HG03457 (cell line): ENCODE measurements around the gene KRTAP4-12.
"Not testable (repeated sequence)": the region's sequence is repeated elsewhere in the genome, so short reads cannot be mapped to it uniquely, and the experiment has no call there.

Experiments
- ATAC-seq: cut with Tn5 transposase; IDR thresholded peaks from one replicate; pipeline ENCODE4 v1.9.1; 2021; ENCODE audit warnings: moderate number of reproducible peaks; ENCODE audit not compliant: unreplicated experiment

KRTAP4-12 gene

DNA sequence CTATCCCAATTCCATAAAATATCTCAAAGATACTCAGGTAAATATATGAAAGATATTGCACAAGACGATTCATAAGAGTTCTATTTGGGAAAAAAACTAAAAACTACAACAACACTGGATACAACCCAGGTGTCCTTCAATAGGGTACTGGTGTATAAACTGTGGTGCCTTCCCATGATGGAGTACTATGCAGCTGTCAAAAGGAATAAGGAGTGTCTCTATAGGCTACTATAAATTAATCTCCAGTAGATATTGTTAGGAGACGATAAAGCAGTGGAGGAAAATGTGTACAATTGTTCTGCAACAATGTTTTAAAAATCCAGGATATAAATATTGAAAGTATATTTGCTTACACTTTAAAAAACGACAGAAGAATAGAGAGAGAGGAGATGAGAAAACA is 2.4 kb upstream of the KRTAP4-12 start:
- ATAC-seq: no peak

GRCh38 chr17:41125064-41125463 is 1.1 kb upstream of the KRTAP4-12 start:
- ATAC-seq: no peak

GRCh38 chr17:41123292-41123990 is 541 bp downstream of the KRTAP4-12 start:
- not testable (repeated sequence) for ATAC-seq

- no peak for ATAC-seq
These were observed 2.2 kb downstream of the KRTAP4-12 start for GRCh38 chr17:41121742-41122141.

DNA sequence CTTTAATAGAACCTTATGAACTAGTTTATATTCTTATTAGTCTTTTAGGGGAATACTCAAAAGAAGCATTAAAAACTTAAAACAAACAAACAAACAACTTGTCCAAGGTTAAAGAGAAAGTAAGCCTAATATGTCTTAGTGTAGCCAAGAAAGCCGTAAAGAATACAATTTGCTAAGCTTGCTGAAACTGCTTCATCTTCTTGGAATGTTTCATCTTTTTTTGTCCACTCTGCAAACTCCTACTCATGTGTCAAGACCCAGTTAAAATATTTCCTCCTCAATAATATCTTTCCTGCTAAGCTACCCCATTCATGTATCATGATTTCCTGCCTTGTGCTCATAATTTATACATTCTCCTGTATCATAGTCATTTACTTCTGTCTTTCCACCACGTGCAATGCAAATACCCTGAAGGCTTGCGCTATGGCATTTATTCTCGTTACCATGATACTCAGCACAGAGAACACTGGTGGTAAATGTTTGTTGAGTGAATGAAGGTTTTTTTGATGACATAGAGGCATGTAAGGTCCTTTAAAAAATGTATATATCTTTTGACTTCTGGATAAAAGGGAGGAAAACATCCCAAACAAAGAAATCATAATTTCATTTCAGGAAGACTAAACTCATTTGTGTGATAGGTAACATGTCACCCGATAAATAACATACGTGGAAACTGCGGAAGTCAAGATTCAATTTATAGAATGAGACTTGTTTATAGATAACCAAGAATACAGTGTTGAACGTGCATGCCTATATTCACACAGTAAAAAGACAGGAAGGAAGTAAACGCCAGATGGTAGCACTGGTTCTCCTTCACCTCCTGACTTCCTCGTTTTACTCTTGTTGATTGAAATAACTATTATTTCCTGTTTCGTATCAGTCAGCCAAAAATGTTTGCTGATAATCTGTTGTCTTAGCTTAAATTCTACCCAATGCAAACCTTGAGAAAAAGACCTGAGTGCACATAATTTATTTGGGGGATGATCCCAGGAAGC is 4.0 kb downstream of the KRTAP4-12 start:
- ATAC-seq: not testable (repeated sequence)

DNA sequence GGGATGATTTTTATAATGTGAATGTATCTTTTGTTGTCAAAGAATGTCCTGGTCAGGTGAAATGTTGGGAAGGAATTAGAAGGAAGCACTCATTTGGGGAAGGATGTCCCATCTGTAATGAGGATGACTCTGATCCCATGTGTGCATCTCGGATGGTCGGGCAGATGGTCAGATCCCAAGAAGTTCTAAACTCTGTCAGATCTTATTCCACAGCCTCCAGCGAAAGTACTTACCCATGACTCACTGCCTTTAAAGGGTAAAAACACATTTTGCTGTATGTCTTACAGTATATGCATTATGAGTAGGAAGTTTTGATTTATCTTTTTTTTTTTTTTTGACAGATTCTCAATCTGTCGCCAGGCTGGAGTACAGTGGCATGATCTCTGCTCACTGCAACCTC is 5.3 kb downstream of the KRTAP4-12 start:
- ATAC-seq: no peak

DNA sequence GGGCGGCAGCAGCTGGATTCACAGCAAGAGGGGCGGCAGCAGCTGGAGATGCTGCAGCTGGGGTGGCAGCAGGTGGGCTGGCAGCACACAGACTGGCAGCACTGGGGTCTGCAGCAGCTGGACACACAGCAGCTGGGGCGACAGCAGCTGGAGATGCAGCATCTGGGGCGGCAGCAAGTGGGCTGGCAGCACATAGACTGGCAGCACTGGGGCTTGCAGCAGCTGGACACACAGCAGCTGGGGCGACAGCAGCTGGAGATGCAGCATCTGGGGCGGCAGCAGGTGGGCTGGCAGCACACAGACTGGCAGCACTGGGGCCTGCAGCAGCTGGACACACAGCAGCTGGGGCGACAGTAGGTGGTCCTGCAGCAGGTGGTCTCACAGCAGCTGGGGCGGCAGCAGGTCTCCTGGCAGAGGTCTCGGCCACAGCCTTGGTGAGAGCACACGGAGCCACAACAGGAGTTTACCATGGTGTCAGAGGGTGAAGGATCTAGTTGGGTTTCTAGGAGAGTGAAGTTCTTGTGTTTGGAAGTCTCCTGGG is 6.1 kb downstream of the KRTAP4-12 start, which contains the start of gene KRTAP4-11:
TSS of gene KRTAP4-11 (minus strand) at position 528 of the 541 bp plus-strand sequence. CDS start at position 470, 58 bp downstream.
- ATAC-seq: not testable (repeated sequence)

DNA sequence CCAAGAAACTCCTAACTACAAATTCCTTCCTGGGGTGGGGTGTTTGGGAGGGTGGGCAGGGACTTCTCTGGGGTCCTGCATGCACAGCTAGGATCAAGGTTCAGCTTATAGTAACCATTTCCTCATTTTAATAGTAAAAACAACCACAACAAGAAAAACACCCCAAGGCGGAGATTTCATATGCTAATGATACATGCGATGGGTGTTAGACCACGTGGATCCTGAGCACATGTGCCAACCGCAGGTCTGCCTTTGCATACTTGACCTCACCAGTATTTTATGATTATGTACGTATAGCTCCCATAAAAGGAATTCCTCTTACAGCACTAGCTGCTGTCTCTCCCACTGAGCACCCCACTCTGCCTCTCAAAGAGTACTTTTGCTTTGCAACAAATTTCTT is 7.7 kb downstream of the KRTAP4-12 start:
- ATAC-seq: no peak

- ATAC-seq: no peak
These were observed 12.7 kb downstream of the KRTAP4-12 start for GRCh38 chr17:41111151-41111885.

DNA sequence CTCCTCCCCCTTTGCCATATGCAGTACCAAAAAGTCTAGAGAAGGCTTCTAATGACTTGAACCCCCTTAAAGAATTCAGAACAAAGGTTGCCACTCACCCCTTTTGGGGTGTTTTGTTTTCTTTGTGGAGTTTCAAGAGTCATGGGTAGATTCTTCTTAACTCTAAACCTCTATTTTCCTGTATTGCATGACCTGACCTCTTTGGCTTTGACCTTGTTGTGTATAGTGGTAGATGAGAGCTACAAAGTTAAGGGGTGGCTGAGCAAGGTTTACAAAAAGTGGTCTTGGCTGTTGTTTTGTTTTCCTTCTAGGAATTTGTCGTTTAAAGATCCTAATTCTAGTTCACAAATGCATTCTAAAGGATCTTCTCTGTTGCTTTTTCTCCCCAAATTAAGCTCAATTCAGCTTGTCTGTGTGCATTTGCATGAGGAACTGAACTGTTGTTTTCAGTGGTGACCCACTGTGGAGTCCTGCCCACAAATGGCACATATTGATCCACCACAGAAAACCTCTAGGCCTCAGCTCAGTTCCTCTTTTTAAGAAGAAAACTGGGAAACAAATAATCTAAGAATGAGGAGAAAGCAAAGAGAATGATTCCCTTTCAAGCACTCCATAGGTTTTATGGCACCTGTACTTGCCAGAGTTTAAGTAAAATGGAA is 15.1 kb downstream of the KRTAP4-12 start:
- ATAC-seq: not testable (repeated sequence)

GRCh38 chr17:41107941-41108450 is 16.0 kb downstream of the KRTAP4-12 start:
- ATAC-seq: no peak

DNA sequence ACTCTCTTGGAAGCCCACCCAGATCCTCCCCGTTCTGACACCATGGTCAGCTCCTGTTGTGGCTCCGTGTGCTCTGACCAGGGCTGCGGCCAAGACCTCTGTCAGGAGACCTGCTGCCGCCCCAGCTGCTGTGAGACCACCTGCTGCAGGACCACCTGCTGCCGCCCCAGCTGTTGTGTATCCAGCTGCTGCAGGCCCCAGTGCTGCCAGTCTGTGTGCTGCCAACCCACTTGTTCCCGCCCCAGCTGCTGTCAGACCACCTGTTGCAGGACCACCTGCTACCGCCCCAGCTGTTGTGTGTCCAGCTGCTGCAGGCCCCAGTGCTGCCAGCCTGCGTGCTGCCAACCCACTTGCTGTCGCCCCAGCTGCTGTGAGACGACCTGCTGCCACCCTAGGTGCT is 18.6 kb downstream of the KRTAP4-12 start, which contains the start of gene KRTAP4-9:
TSS of gene KRTAP4-9 (plus strand) at position 43 of the 400 bp plus-strand sequence. CDS start at position 43, 0 bp downstream.
- ATAC-seq: not testable (repeated sequence)

DNA sequence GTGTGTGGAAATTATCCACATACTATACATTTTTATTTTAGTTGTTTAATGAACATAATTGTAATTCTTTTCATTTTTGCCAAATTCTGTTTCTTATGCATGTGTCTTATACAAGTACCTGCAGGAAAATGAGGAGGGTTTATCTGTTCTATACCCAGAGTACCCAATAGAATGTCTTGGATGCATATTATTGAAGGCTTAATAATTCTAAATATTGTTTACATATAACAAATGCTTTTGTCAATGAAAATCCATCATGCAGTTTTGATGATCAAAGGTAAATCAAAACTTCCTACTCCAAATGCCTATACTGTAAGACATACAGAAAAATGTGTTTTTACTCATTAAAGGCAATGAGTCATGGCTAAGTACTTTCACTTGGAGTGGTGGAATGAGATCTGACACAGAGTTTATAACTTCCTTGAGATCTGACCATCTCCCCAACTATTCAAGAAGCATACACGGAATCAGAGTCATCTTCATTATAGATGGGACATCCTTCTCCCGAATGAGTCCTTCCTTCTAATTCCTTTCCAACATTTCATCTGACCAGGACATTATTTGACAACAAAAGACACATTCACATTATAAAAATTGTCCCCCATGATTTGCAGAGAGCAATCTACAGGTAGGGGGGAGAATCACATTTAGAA is 19.5 kb downstream of the KRTAP4-12 start:
- ATAC-seq: not testable (repeated sequence)

GRCh38 chr17:41103896-41104295 is 20.1 kb downstream of the KRTAP4-12 start:
- ATAC-seq: no peak

DNA sequence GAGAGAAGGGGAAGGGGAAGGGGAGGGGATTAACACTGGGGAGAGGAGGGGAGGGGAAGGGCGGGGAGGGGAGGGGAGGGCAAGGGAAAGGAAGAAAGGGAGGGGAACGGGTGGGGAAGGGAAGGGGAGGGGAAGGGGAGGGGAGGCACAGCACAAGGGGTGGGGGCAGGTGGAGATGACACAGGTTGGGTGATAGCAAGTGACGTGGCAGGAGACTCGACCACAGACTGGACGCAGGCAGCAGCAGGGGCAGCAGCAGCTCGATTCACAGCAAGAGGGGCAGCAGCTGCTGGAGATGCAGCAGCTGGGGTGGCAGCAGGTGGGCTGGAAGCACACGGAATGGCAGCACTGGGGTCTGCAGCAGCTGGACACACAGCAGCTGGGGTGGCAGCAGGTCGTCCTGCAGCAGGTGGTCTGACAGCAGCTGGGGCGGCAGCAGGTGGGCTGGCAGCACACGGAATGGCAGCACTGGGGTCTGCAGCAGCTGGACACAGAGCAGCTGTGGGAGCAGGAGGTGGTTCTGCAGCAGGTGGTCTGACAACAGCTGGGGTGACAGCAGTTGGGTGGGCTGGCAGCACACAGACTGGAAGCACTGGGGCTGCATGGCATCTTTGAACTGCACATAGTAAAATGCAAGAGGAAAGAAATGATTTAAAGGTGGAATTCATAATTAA is 22.3 kb downstream of the KRTAP4-12 start, which contains the start of gene KRTAP4-16:
TSS of gene KRTAP4-16 (minus strand) at position 624 of the 674 bp plus-strand sequence. CDS start at position 624, 0 bp downstream.
- ATAC-seq: no peak

DNA sequence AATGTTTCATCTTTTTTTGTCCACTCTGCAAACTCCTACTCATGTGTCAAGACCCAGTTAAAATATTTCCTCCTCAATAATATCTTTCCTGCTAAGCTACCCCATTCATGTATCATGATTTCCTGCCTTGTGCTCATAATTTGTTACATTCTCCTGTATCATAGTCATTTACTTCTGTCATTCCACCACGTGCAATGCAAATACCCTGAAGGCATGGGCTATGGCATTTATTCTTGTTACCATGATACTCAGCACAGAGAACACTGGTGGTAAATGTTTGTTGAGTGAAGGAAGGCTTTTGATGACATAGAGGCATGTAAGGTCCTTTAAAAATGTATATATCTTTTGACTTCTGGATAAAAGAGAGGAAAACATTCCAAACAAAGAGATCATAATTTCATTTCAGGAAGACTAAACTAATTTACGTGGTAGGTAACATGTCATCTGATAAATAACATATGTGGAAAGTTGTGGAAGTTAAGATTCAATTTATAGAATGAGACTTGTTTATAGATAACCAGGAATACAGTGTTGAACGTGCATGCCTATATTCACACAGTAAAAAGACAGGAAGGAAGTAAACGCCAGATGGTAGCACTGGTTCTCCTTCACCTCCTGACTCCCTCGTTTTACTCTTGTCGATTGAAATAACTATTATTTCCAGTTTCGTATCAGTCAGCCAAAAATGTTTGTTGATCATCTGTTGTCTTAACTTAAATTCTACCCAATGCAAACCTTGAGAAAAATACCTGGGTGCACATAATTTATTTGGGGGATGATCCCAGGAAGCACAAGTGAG is 24.1 kb downstream of the KRTAP4-12 start:
- not testable (repeated sequence) for ATAC-seq

- ATAC-seq: no peak
These were observed 25.5 kb downstream of the KRTAP4-12 start for GRCh38 chr17:41098481-41098880.

DNA sequence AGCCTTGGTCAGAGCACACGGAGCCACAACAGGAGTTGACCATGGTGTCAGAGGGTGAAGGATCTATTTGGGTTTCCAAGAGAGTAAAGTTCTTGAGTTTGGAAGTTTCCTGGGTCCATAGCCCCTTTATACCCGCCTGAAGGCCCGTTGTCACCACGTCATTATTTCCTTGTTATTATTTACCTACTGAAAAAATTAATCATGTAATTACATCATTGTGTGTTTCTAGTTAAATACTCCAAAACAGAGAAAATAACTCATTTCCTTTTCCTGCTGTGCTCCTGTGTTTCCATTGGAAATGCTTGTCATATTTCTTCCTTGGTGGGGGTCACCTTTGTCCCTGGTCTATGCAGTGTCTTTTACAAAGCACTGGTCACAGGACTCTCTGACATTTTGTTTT is 25.9 kb downstream of the KRTAP4-12 start, which contains the start of gene KRTAP4-8:
TSS of gene KRTAP4-8 (minus strand) at position 101 of the 400 bp plus-strand sequence. CDS start at position 43, 58 bp downstream.
- no peak for ATAC-seq
